GM23248 (cell line): ENCODE data around the gene STX4. TPM values are rescaled to one million over a fixed set of nuclear protein-coding genes. Genes with fewer than 3 reads are reported as not detected.
A peak's percentile ranks its signal among the peaks of the same experiment; 100 is the strongest.

ENCODE experiments used
- DNase-seq: peaks from one replicate; pipeline ENCODE4 v3.0.0-alpha.2; 2015
- H2AFZ ChIP-seq: fragments of 200-600 bp; sonication (generic); 2 replicates; pipeline ENCODE4 v1.6.1; 2016; ENCODE audit warnings: antibody characterized with exemption
- H3F3A ChIP-seq: fragments of 200-600 bp; sonication (generic); 2 replicates; pipeline ENCODE4 v1.6.1; 2016; ENCODE audit warnings: mild to moderate bottlenecking, antibody characterized with exemption, mixed run types; ENCODE audit not compliant: insufficient read depth
- H3K27ac ChIP-seq: fragments of 200-600 bp; sonication (generic); 2 replicates; pipeline ENCODE4 v1.5.1; 2016; ENCODE audit warnings: mild to moderate bottlenecking
- H3K27me3 ChIP-seq: fragments of 200-600 bp; sonication (generic); replicated peaks from 2 replicates; pipeline ENCODE4 v1.6.1; 2016; ENCODE audit warnings: mild to moderate bottlenecking; ENCODE audit not compliant: insufficient read depth
- H3K36me3 ChIP-seq: fragments of 200-600 bp; sonication (generic); 2 replicates; pipeline ENCODE4 v1.6.1; 2016; ENCODE audit warnings: low read depth, mild to moderate bottlenecking
- H3K4me1 ChIP-seq: fragments of 200-600 bp; sonication (generic); 2 replicates; pipeline ENCODE4 v1.6.1; 2016; ENCODE audit warnings: mild to moderate bottlenecking; ENCODE audit not compliant: insufficient read depth
- H3K4me2 ChIP-seq: fragments of 200-600 bp; sonication (generic); one replicate; pipeline ENCODE4 v1.6.1; 2016; ENCODE audit warnings: mild to moderate bottlenecking; ENCODE audit not compliant: unreplicated experiment
- H3K4me3 ChIP-seq: fragments of 200-600 bp; sonication (generic); 2 replicates; pipeline ENCODE4 v1.5.1; 2016; ENCODE audit warnings: mild to moderate bottlenecking
- H3K79me2 ChIP-seq: fragments of 200-600 bp; sonication (generic); 2 replicates; pipeline ENCODE4 v1.6.1; 2016; ENCODE audit warnings: mild to moderate bottlenecking; ENCODE audit not compliant: insufficient read depth
- H3K9ac ChIP-seq: fragments of 200-600 bp; sonication (generic); 2 replicates; pipeline ENCODE4 v1.6.1; 2016; ENCODE audit warnings: mild to moderate bottlenecking
- H3K9me2 ChIP-seq: fragments of 200-600 bp; sonication (generic); 2 replicates; pipeline ENCODE4 v1.6.1; 2016; ENCODE audit warnings: mixed run types, mild to moderate bottlenecking, moderate library complexity; ENCODE audit not compliant: insufficient read depth
- H3K9me3 ChIP-seq: fragments of 200-600 bp; sonication (generic); one replicate; pipeline ENCODE4 v1.6.1; 2017; ENCODE audit warnings: low read depth
- H4K20me1 ChIP-seq: fragments of 200-600 bp; sonication (generic); 2 replicates; pipeline ENCODE4 v1.6.0; 2016; ENCODE audit not compliant: insufficient read depth
- EZH2 ChIP-seq: fragments of 200-600 bp; sonication (generic); IDR thresholded peaks from 2 replicates; pipeline ENCODE4 v1.6.1; 2018; ENCODE audit warnings: antibody characterized with exemption, mild to moderate bottlenecking; ENCODE audit not compliant: insufficient read depth, poor library complexity, severe bottlenecking
- EZH2phosphoT487 ChIP-seq: fragments of 200-600 bp; sonication (generic); IDR thresholded peaks from 2 replicates; pipeline ENCODE4 v1.6.1; 2018; ENCODE audit warnings: antibody characterized with exemption, moderate library complexity, mild to moderate bottlenecking, low read depth; ENCODE audit not compliant: insufficient read depth
- WGBS, 2 experiments: methylation state at CpG; one replicate each; pipeline ENCODE4 v1.1.6; 2015 to 2017; ENCODE audit warnings: low lambda C conversion rate in 2 of 2, low coverage in 1 of 2; ENCODE audit errors: missing lambda C conversion rate in 2 of 2; 5-methylcytosine and 5-hydroxymethylcytosine counted together
- in situ Hi-C: fragments of 300-500 bp; cut with MboI; formaldehyde crosslinking; loops from 2 replicates; pipeline ENCODE4 v1.15.0; 2020
- polyA plus RNA-seq: library from polyadenylated mRNA; unstranded; fragments of >200 nt; fragmentation: Nextera tagmentation; extraction: Ambion mirVana; gene quantifications from 2 replicates; pipeline ENCODE4 v1.2.1, GENCODE V29; 2016
- total RNA-seq: library from RNA; depleted of rRNA; stranded (reverse); fragments of >200 nt; shearing (Covaris generic); gene quantifications from 2 replicates; pipeline ENCODE4 v1.2.3, GENCODE V29; 2014

STX4 gene
- total and polyA plus RNA-seq, 2 experiments from 2014 or later: 24.9 to 52.1 TPM

DNA sequence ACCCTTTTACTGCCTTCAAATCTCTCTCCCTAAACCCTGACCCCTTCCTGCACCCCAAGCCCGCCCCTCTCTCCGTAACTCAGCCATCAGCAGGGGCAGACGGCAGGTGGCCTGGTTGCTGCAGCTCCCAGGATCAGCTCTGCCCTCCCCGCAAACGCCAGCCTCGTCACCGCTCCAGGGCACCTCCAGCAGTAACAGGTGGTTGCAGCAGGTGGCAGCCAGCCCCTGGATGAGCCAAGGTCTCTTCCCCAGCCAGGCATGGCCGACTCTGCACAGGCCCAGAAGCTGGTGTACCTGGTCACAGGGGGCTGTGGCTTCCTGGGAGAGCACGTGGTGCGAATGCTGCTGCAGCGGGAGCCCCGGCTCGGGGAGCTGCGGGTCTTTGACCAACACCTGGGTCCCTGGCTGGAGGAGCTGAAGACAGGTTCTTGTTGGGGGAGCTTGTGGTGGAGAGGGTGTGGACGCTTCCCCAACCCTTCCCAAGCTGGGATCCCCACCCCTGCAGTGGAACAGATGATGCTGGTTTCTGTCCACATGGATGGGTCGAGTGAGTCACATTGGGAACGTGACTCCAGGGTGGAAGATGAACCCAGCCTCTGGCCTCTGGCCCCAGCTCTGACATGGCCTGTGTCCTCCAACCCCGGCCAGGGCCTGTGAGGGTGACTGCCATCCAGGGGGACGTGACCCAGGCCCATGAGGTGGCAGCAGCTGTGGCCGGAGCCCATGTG lies 47.8 kb upstream of the STX4 start:
- no peaks in the 10 kb centered on the region for H4K20me1 ChIP-seq
- H3K4me2 ChIP-seq: peak overlapping the region; percentile 77
- 13 to 16% methylated on average over 19 to 20 of the region's 20 CpGs for WGBS, 2 experiments
- peak overlapping the region; percentile 73 for H3K4me3 ChIP-seq
- no peaks in the 10 kb centered on the region for H3K9me2 ChIP-seq
- no peaks in the 10 kb centered on the region for H3K27me3 ChIP-seq
- H2AFZ ChIP-seq: peak overlapping the region; percentile 57
- H3K27ac ChIP-seq: peak overlapping the region; percentile 36
- in situ Hi-C loops: loop anchor here (25.0 kb wide), 1 partner anchor 452 kb away; the partner anchor contains the start of genes COX6A2 and ZNF843
- no peak for TF ChIP-seq EZH2phosphoT487
- no peak for TF ChIP-seq EZH2
- peaks cover 13% of the 10 kb centered on the region for H3F3A ChIP-seq
- no peaks in the 10 kb centered on the region for H3K9me3 ChIP-seq
- DNase-seq: peak; percentile 81
- 0 out of 2 replicates have a peak, but pooled peaks cover 3% of the 10 kb centered on the region for H3K36me3 ChIP-seq
- peak overlapping the region; percentile 80 for H3K9ac ChIP-seq
- peaks cover 19% of the 10 kb centered on the region for H3K4me1 ChIP-seq
- H3K79me2 ChIP-seq: no peaks in the 10 kb centered on the region

DNA sequence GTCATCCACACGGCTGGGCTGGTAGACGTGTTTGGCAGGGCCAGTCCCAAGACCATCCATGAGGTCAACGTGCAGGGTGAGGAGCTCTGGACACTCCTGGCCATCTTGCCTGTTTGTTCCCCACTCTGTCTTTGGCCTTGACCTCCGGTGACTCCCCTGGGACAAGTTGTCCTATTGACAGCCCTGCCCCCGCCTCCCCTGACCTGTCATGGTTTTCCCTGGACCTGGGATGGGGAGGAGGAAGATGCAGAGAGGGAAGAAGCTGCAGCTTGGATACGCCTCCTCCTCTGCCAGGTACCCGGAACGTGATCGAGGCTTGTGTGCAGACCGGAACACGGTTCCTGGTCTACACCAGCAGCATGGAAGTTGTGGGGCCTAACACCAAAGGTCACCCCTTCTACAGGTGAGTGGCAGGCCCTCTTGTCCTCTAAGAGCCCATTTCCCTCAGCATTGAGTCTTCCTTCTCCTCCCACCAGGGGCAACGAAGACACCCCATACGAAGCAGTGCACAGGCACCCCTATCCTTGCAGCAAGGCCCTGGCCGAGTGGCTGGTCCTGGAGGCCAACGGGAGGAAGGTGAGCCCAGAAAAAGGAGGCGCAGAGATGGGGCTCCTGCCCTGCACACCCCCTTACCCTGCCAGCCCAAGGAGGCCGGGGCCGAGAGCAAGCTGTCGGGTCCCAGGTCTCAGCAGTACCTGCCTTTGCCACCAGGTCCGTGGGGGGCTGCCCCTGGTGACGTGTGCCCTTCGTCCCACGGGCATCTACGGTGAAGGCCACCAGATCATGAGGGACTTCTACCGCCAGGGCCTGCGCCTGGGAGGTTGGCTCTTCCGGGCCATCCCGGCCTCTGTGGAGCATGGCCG lies 47.0 kb upstream of the STX4 start:
- Histone ChIP-seq H3K79me2 (no peaks in the 10 kb centered on the region), H3K4me3 (peak overlapping the region; percentile 73; the same call in 1 of the 2 replicates), H2AFZ (no peak overlapping the region), H3K36me3 (0 out of 2 replicates have a peak, but pooled peaks cover 3% of the 10 kb centered on the region), H3F3A (peaks cover 13% of the 10 kb centered on the region), H3K27me3 (no peaks in the 10 kb centered on the region), H3K9ac (peak overlapping the region; percentile 80), H3K9me3 (no peaks in the 10 kb centered on the region), H3K9me2 (no peaks in the 10 kb centered on the region), H4K20me1 (no peaks in the 10 kb centered on the region), H3K4me2 (peak overlapping the region; percentile 77), H3K4me1 (peaks cover 19% of the 10 kb centered on the region), H3K27ac (peak overlapping the region; percentile 36)
- DNase-seq: no peak
- in situ Hi-C loops: loop anchor here (25.0 kb wide), 1 partner anchor 451 kb away; the partner anchor contains the start of genes COX6A2 and ZNF843
- TF ChIP-seq EZH2 (no peak), EZH2phosphoT487 (no peak)
- WGBS, 2 experiments: 90 to 91% methylated on average over 29 of the region's 29 CpGs

GRCh38 chr16:30987581-30988190 lies 45.7 kb upstream of the STX4 start:
- Histone ChIP-seq H3K4me2 (no peak overlapping the region), H2AFZ (no peak overlapping the region), H3K27ac (no peak overlapping the region), H4K20me1 (no peaks in the 10 kb centered on the region), H3K4me3 (no peak overlapping the region), H3K9me3 (no peaks in the 10 kb centered on the region), H3K4me1 (peaks cover 13% of the 10 kb centered on the region), H3K9me2 (no peaks in the 10 kb centered on the region), H3K36me3 (0 out of 2 replicates have a peak, but pooled peaks cover 3% of the 10 kb centered on the region), H3K9ac (no peak overlapping the region), H3K79me2 (no peaks in the 10 kb centered on the region), H3K27me3 (no peaks in the 10 kb centered on the region), H3F3A (no peaks in the 10 kb centered on the region)
- TF ChIP-seq EZH2 (no peak), EZH2phosphoT487 (no peak)
- 95 to 96% methylated on average over 30 of the region's 30 CpGs for WGBS, 2 experiments
- no peak for DNase-seq
- in situ Hi-C loops: loop anchor here (25.0 kb wide), 1 partner anchor 450 kb away; the partner anchor contains the start of genes COX6A2 and ZNF843
